Measurements from ENCODE around the gene CLBA1.

DNA sequence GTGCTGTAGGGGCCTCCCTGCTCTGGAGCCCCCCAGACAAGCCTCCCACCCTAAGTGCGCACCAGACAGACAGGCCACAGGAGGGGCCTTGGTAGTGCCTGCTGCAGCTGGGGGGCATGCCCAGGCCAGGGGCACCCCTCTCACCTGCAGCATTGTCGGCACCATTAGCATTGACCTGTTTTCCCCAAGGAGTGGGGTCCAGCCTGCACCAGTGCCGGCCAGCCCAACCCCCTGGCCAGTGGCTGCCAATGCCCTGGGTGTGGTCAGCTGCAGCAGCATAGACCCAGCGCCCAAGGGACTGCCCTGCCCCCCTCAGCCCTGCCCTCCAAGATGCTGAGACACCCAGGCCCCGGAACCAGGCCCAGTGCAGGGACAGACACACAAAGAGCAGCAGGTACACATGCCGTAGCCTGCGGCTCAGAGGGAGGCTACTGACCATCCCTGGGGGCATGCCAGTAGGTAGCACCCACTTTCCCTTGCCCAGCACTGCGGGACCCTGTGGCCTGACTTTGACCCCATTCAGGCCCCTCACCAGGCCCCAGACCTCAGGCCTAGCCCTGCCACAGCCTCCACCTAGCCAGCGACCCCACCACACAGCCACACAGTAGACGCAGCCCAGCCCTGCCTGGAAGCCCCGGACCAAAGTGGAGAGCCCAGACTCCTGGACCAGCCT, 8.4 kb upstream of the CLBA1 start:
- TF ChIP-seq, protein P1, sequence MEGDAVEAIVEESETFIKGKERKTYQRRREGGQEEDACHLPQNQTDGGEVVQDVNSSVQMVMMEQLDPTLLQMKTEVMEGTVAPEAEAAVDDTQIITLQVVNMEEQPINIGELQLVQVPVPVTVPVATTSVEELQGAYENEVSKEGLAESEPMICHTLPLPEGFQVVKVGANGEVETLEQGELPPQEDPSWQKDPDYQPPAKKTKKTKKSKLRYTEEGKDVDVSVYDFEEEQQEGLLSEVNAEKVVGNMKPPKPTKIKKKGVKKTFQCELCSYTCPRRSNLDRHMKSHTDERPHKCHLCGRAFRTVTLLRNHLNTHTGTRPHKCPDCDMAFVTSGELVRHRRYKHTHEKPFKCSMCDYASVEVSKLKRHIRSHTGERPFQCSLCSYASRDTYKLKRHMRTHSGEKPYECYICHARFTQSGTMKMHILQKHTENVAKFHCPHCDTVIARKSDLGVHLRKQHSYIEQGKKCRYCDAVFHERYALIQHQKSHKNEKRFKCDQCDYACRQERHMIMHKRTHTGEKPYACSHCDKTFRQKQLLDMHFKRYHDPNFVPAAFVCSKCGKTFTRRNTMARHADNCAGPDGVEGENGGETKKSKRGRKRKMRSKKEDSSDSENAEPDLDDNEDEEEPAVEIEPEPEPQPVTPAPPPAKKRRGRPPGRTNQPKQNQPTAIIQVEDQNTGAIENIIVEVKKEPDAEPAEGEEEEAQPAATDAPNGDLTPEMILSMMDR (IDR thresholded peaks at IDR 0.05): no peak
- no peak for TF ChIP-seq ZFX (IDR thresholded peaks at IDR 0.05; ENCODE audit: borderline replicate concordance)

Data from 22Rv1 (cell line).